PFSK-1 (cell line): ENCODE measurements around the gene RMND1.

ENCODE experiments used
- FOXP2 ChIP-seq: optimal IDR thresholded peaks from 2 replicates; pipeline ENCODE3; 2011; ENCODE audit warnings: borderline replicate concordance, control low read depth, inconsistent platforms; ENCODE audit not compliant: insufficient read depth; ENCODE audit errors: extremely low read length, extremely low read depth
- POLR2AphosphoS5 ChIP-seq: IDR thresholded peaks from 2 replicates; pipeline ENCODE4 v1.6.1; 2012; ENCODE audit warnings: low read depth, mild to moderate bottlenecking, control low read depth, low read length, moderate library complexity
- REST ChIP-seq, 2 experiments: IDR thresholded peaks; 2 replicates each; pipeline versions ENCODE4 v1.6.1 to v1.8.0; 2011 to 2012; ENCODE audit warnings: low read depth in 2 of 2, low read length in 2 of 2, control low read depth in 1 of 2, inconsistent platforms in 1 of 2, mild to moderate bottlenecking in 1 of 2, moderate library complexity in 1 of 2; ENCODE audit not compliant: insufficient read depth in 1 of 2
- SIN3A ChIP-seq: IDR thresholded peaks from 2 replicates; pipeline ENCODE4 v1.6.1; 2012; ENCODE audit warnings: mild to moderate bottlenecking, low read length, moderate library complexity, borderline replicate concordance; ENCODE audit not compliant: insufficient read depth
- TAF1 ChIP-seq: IDR thresholded peaks from 2 replicates; pipeline ENCODE4 v1.6.1; 2012; ENCODE audit warnings: low read length, control low read depth, borderline replicate concordance; ENCODE audit not compliant: insufficient read depth

The RMND1 gene

GRCh38 chr6:151495380-151495779 is 43.5 kb upstream of the RMND1 start:
- no peak for TF ChIP-seq TAF1
- TF ChIP-seq POLR2AphosphoS5: no peak
- TF ChIP-seq SIN3A: no peak
- TF ChIP-seq FOXP2: no peak
- no peak for TF ChIP-seq REST (IDR thresholded peaks at IDR 0.05; ENCODE audit: insufficient read depth in 1 of 2, low read depth in 2 of 2, low read length in 2 of 2)

- TF ChIP-seq POLR2AphosphoS5 (no peak), TAF1 (no peak), SIN3A (no peak), REST (IDR thresholded peaks at IDR 0.05; ENCODE audit: insufficient read depth in 1 of 2, low read depth in 2 of 2, low read length in 2 of 2) (no peak), FOXP2 (no peak)
Measured at GRCh38 chr6:151494936-151495320, 43.0 kb upstream of the RMND1 start.

GRCh38 chr6:151494235-151494935 is 42.5 kb upstream of the RMND1 start:
- no peak for TF ChIP-seq FOXP2
- TF ChIP-seq POLR2AphosphoS5: no peak
- TF ChIP-seq SIN3A: no peak
- TF ChIP-seq TAF1: no peak
- TF ChIP-seq REST (IDR thresholded peaks at IDR 0.05; ENCODE audit: insufficient read depth in 1 of 2, low read depth in 2 of 2, low read length in 2 of 2): no peak

GRCh38 chr6:151493804-151494234 is 41.9 kb upstream of the RMND1 start, which contains the start of gene CCDC170:
Gene CCDC170, plus strand, starts transcription at chr6:151494017. Its CDS starts 112 bp downstream, at chr6:151494129.
- TF ChIP-seq POLR2AphosphoS5: no peak
- no peak for TF ChIP-seq TAF1
- TF ChIP-seq REST (IDR thresholded peaks at IDR 0.05; ENCODE audit: insufficient read depth in 1 of 2, low read depth in 2 of 2, low read length in 2 of 2): no peak
- TF ChIP-seq SIN3A: no peak
- no peak for TF ChIP-seq FOXP2
